Adrenal gland (tissue), 5 donors: ENCODE measurements around the gene FHIT.

ENCODE experiments used
- CTCF ChIP-seq, 6 experiments: fragments of 450-650 bp in 4 of 6; fragments of 200-600 bp in 2 of 6; sonication (generic) in 1 of 6; IDR thresholded peaks; 1 replicate in 5 of 6; 2 replicates in 1 of 6; pipeline versions ENCODE4 v1.5.1 to v1.8.0; 2016 to 2021; ENCODE audit warnings: antibody characterized with exemption in 6 of 6, mild to moderate bottlenecking in 2 of 6, moderate library complexity in 1 of 6
- POLR2A ChIP-seq, 2 donors: fragments of 450-650 bp; IDR thresholded peaks; one replicate each; pipeline ENCODE4 v1.6.1; 2017; ENCODE audit warnings: antibody characterized with exemption in 2 of 2, mild to moderate bottlenecking in 2 of 2, moderate library complexity in 1 of 2
- donor health status: DM: no; HTN: no; CAD: no.

GRCh38 chr3:60953351-60953750 is 297.9 kb downstream of the FHIT start:
- TF ChIP-seq CTCF (IDR thresholded peaks at IDR 0.05) (no peak), POLR2A (IDR thresholded peaks at IDR 0.05) (no peak)
